Dedifferentiated amniotic fluid mesenchymal stem cell (primary cell): Measurements from ENCODE around the gene HS3ST5.

Experiments used
- DNase-seq: peaks from one replicate; pipeline ENCODE4 v3.0.0-alpha.2; 2016; ENCODE audit errors: extremely low spot score

HS3ST5 gene

GRCh38 chr6:114342826-114343781 lies at the start of gene HS3ST5:
Gene HS3ST5 (minus strand): TSS chr6:114343023. CDS start chr6:114062845, 280,178 bp downstream.
- peak; percentile 27 for DNase-seq

- no peak for DNase-seq
Observed at GRCh38 chr6:114390176-114390575, 47.4 kb upstream of the HS3ST5 start.

- DNase-seq = no peak
Observed at GRCh38 chr6:114389111-114389510, 46.3 kb upstream of the HS3ST5 start.

- DNase-seq = no peak
Observed at GRCh38 chr6:114382406-114382805, 39.6 kb upstream of the HS3ST5 start.

GRCh38 chr6:114377881-114378280 lies 35.1 kb upstream of the HS3ST5 start:
- no peak for DNase-seq

- no peak for DNase-seq
Observed at GRCh38 chr6:114376611-114377175, 33.9 kb upstream of the HS3ST5 start.

GRCh38 chr6:114375541-114376192 lies 32.8 kb upstream of the HS3ST5 start:
- DNase-seq = no peak

- DNase-seq = no peak
Observed at GRCh38 chr6:114367315-114367961, 24.6 kb upstream of the HS3ST5 start.

GRCh38 chr6:114366899-114367298 lies 24.1 kb upstream of the HS3ST5 start:
- no peak for DNase-seq

GRCh38 chr6:114364301-114364700 lies 21.5 kb upstream of the HS3ST5 start:
- DNase-seq = peak; percentile 64

GRCh38 chr6:114362957-114363356 lies 20.1 kb upstream of the HS3ST5 start:
- no peak for DNase-seq

GRCh38 chr6:114362396-114362795 lies 19.6 kb upstream of the HS3ST5 start:
- DNase-seq = no peak

- no peak for DNase-seq
Observed at GRCh38 chr6:114361036-114361435, 18.2 kb upstream of the HS3ST5 start.

- DNase-seq = no peak
Observed at GRCh38 chr6:114355300-114355699, 12.5 kb upstream of the HS3ST5 start.

- no peak for DNase-seq
Observed at GRCh38 chr6:114354482-114354881, 11.7 kb upstream of the HS3ST5 start.

GRCh38 chr6:114346451-114346850 lies 3.6 kb upstream of the HS3ST5 start:
- no peak for DNase-seq

GRCh38 chr6:114344971-114345275 lies 2.1 kb upstream of the HS3ST5 start:
- DNase-seq = no peak

- no peak for DNase-seq
Observed at GRCh38 chr6:114344246-114344970, 1.6 kb upstream of the HS3ST5 start.

- DNase-seq = no peak
Observed at GRCh38 chr6:114343782-114344144, 940 bp upstream of the HS3ST5 start.

- DNase-seq = no peak
Observed at GRCh38 chr6:114342086-114342825, 567 bp downstream of the HS3ST5 start.

- peak; percentile 30 for DNase-seq
Observed at GRCh38 chr6:114339706-114340105, 3.1 kb downstream of the HS3ST5 start.
